ENCODE measurements around the gene PHF20.
"Not testable (repeated sequence)": the region's sequence is repeated elsewhere in the genome, so short reads cannot be mapped to it uniquely, and the experiment has no call there.

PHF20 gene

GRCh38 chr20:35975576-35976373 is 204.0 kb downstream of the PHF20 start:
- DNase-seq (ENCODE audit: low read depth in 3 of 3): no peak

GRCh38 chr20:35978041-35978513 is 206.3 kb downstream of the PHF20 start:
- DNase-seq (ENCODE audit: low read depth in 3 of 3): no peak

- no peak for DNase-seq (ENCODE audit: low read depth in 3 of 3)
These were observed 207.7 kb downstream of the PHF20 start for GRCh38 chr20:35979544-35979943.

GRCh38 chr20:35981969-35982368 is 210.2 kb downstream of the PHF20 start:
- no peak for DNase-seq (ENCODE audit: low read depth in 3 of 3)

- no peak for DNase-seq (ENCODE audit: low read depth in 3 of 3)
These were observed 212.6 kb downstream of the PHF20 start for GRCh38 chr20:35984382-35984781.

GRCh38 chr20:35985806-35986205 is 214.0 kb downstream of the PHF20 start:
- no peak for DNase-seq (ENCODE audit: low read depth in 3 of 3)

- no peak for DNase-seq (ENCODE audit: low read depth in 3 of 3)
These were observed 217.2 kb downstream of the PHF20 start for GRCh38 chr20:35988910-35989463.

GRCh38 chr20:35991142-35991771 is 219.4 kb downstream of the PHF20 start:
- DNase-seq (ENCODE audit: low read depth in 3 of 3): no peak

GRCh38 chr20:35992713-35993335 is 221.0 kb downstream of the PHF20 start:
- DNase-seq (ENCODE audit: low read depth in 3 of 3): peak; percentile 7 to 24 (median 16)

GRCh38 chr20:35994994-35995453 is 223.2 kb downstream of the PHF20 start:
- peak; percentile 56 to 76 (median 61) for DNase-seq (ENCODE audit: low read depth in 3 of 3)

- not testable (repeated sequence) for DNase-seq (ENCODE audit: low read depth in 3 of 3)
These were observed 224.7 kb downstream of the PHF20 start for GRCh38 chr20:35996492-35996891.
